ENCODE measurements around the gene PRRT1B. TPM values are rescaled to one million over a fixed set of nuclear protein-coding genes. Genes with fewer than 3 reads are reported as not detected.

The PRRT1B gene
- total and polyA plus RNA-seq, 2 of the 4 experiments (the other 2 are of a cell fraction), result not detected

- Histone ChIP-seq H3K9me1 (ENCODE audit: insufficient read depth, low read length) (peaks cover 14% of the 10 kb centered on the region; the same call in 1 of the 2 replicates), H3K18ac (ENCODE audit: low read depth, low read length) (no peak overlapping the region), H3K23ac (ENCODE audit: low read depth, low read length) (peak overlapping the region; percentile 31), H2BK20ac (ENCODE audit: low read depth, low read length) (no peak overlapping the region), H2AK9ac (replicated peaks; ENCODE audit: low read depth, low read length, poor library complexity) (peak overlapping the region; percentile 86), H3K9ac (ENCODE audit: low read depth, low read length) (peak overlapping the region; percentile 83), H3K14ac (replicated peaks; ENCODE audit: low read depth, low read length) (peak overlapping the region; percentile 52; the same call in 1 of the 2 replicates), H4K91ac (ENCODE audit: insufficient read depth, low read depth, low read length) (peak overlapping the region; percentile 50; the same call in 1 of the 2 replicates), H3K27me3 (ENCODE audit: control insufficient read depth, insufficient read depth, low read length) (no peaks in the 10 kb centered on the region), H3K4me1 (ENCODE audit: control insufficient read depth, insufficient read depth, low read length) (peaks cover 7% of the 10 kb centered on the region; the same call in 1 of the 2 replicates), H3K79me1 (ENCODE audit: low read depth in 1 of 2, low read length in 2 of 2) (peaks cover 14 to 43% of the 10 kb centered on the region in 2 experiments), H4K5ac (ENCODE audit: low read depth, low read length) (peak overlapping the region; percentile 37; the same call in 1 of the 2 replicates), H3K9me3 (ENCODE audit: control insufficient read depth, insufficient read depth, low read length) (no peaks in the 10 kb centered on the region), H2BK5ac (ENCODE audit: low read depth, low read length, poor library complexity, severe bottlenecking) (no peak overlapping the region), H3K4me2 (ENCODE audit: low read depth, low read length) (peak overlapping the region; percentile 97), H3K4me3 (ENCODE audit: insufficient read depth, low read depth, low read length) (peak overlapping the region; percentile 94), H3K36me3 (ENCODE audit: control insufficient read depth, insufficient read depth, low read length) (peaks cover 20% of the 10 kb centered on the region), H3K56ac (ENCODE audit: extremely low read depth, insufficient read depth, low read length) (no peak overlapping the region), H3K27ac (ENCODE audit: insufficient read depth, low read length) (peak overlapping the region; percentile 73; the same call in 1 of the 2 replicates), H2BK15ac (ENCODE audit: low read depth, low read length) (no peak overlapping the region), H3K4ac (ENCODE audit: low read depth, low read length) (peak overlapping the region; percentile 14), H2AFZ (replicated peaks; ENCODE audit: low read length, poor library complexity) (peak overlapping the region; percentile 98), H4K20me1 (ENCODE audit: insufficient read depth, low read length) (peaks cover 7% of the 10 kb centered on the region), H2AK5ac (ENCODE audit: low read depth, low read length) (peak overlapping the region; percentile 63; the same call in 1 of the 2 replicates), H4K8ac (ENCODE audit: low read depth in 2 of 2, low read length in 2 of 2) (peak overlapping the region; percentile 9 to 77; a peak in 3 of 4 replicates), H2BK120ac (ENCODE audit: low read depth, low read length) (no peak overlapping the region)
- no TSS peak for BruUV-seq (replicated peaks)
- TF ChIP-seq RFX5 (IDR thresholded peaks at IDR 0.05; ENCODE audit: low read depth, low read length) (no peak), SMC3 (IDR thresholded peaks at IDR 0.05; ENCODE audit: low read depth, low read length) (no peak), MAZ (IDR thresholded peaks at IDR 0.05; ENCODE audit: borderline replicate concordance, low read depth, low read length) (no peak), FOS (IDR thresholded peaks at IDR 0.05; ENCODE audit: low read depth, low read length) (no peak), POLR2A (IDR thresholded peaks at IDR 0.05; ENCODE audit: low read depth, low read length) (no peak), BHLHE40 (IDR thresholded peaks at IDR 0.05; ENCODE audit: low read depth, low read length) (no peak), RAD21 (IDR thresholded peaks at IDR 0.05; ENCODE audit: low read length) (no peak), RCOR1 (IDR thresholded peaks at IDR 0.05; ENCODE audit: insufficient replicate concordance, low read length) (no peak), USF2 (IDR thresholded peaks at IDR 0.05; ENCODE audit: low read depth, low read length) (no peak), CHD1 (IDR thresholded peaks at IDR 0.05; ENCODE audit: low read depth, low read length) (no peak), CTCF (conservative IDR thresholded peaks at IDR 0.05; ENCODE audit: low read depth, low read length) (no peak), ELK1 (IDR thresholded peaks at IDR 0.05; ENCODE audit: borderline replicate concordance, low read depth, low read length) (no peak), NFE2L2 (IDR thresholded peaks at IDR 0.05; ENCODE audit: low read depth, low read length) (no peak)
- intact Hi-C loops (cut with micrococcal nuclease) (loop anchor here (5.0 kb wide), 1 partner anchor 243 kb away; no protein-coding TSS in a partner anchor), in situ Hi-C loops (cut with MboI; ENCODE audit: low sequenced_read_pairs) (loop anchor here (10.0 kb wide), 1 partner anchor 241 kb away; the partner anchor contains the start of gene RAPGEF1), dilution Hi-C loops (cut with HindIII; ENCODE audit: low sequenced_read_pairs, unreplicated experiment) (no loop called here)
- WGBS, 2 experiments (ENCODE audit: extremely low coverage in 2 of 2, insufficient read length in 1 of 2), result 20% methylated on average over 9 of the region's 32 CpGs; no CpG with 5 or more reads in 1 of the 2 experiments
- ATAC-seq (ENCODE audit: low read depth) (peak; percentile 2; the same call in 1 of the 2 replicates), DNase-seq (peak; percentile 49)
- ChIA-PET CTCF (interaction anchor here (0.6 kb wide), 1 partner anchor 24 kb away, joined by 3 read pairs; no protein-coding TSS in a partner anchor), POLR2A (ENCODE audit: unreplicated experiment) (no interaction called here)
These were observed 41.5 kb upstream of the PRRT1B start for GRCh38 chr9:131503626-131504465.

Data from IMR-90 (cell line).